ENCODE data around the gene PRR14. TPM values are rescaled to one million over a fixed set of nuclear protein-coding genes. Genes with fewer than 3 reads are reported as not detected.
"Not testable (repeated sequence)": the region's sequence is repeated elsewhere in the genome, so short reads cannot be mapped to it uniquely, and the experiment has no call there.

Gene PRR14
- total RNA-seq, 1 donor from 2014 or later = 27.3 TPM

DNA sequence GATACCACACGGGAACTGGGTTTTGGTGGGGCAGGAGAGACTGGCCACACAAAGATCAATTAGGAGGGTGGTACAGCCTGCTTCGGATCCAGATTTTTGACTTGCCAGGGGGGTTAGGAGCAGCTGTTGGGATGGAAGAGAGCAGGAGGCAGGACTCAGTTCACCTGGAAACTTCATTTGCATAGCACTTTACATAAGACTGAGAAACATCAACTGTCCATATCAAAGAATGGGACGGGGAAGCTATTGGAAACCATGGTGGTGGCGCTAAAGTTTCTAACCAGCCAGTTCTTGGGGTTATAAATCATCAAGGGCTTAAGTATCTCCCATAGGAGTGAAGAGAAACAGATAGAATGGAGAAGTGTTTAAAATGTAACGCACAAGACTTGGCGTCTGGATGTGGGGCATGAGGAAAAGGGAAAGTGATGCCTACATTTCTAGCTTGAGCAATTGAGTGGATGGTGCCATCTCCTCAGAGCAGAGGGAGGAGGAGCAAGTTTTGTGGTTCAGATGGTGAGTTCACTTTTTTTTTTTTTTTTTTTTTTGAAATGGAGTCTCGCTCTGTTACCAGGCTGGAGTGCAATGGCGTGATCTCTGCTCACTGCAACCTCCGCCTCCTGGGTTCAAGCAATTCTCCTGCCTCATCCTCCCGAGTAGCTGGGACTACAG lies 41.8 kb downstream of the PRR14 start:
- H3K27me3 ChIP-seq (ENCODE audit: insufficient read depth, low read length) = no peaks in the 10 kb centered on the region

DNA sequence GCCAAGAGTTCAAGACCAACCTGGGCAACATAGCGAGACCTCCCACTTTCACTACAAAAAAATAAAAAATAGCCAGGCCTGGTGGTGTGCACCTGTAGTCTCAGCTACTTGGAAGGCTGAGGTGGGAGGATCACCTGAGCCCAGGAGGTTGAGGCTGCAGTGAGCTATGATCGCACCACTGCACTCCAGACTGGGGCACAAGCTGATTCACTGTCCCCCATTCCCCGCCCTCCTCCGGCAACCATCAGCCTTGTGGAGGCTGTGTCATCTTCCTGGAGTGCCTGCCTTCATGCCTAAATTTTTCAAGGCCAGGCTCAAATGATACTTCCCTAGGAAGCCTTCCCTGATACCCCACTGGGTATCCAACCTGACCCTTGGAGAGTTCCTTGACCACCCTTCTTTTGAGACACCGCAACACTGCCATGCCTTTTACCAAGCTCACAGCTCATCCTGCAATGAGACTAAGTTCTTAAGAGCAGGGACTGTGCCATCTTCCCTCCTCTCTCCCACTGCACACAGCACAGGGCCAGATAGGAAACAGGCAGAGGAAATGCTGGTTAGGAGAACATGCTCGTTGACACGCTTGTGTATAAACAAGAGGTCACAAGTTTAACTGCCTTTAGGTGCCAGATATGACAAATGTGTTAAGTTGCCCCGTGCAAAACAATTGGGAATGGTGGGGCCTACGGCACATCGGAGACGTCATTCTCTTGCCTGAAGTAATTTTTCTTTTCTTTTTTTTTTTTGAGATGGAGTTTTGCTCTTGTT lies 44.4 kb downstream of the PRR14 start:
- Histone ChIP-seq H3K4me2 (ENCODE audit: low read length) (no peak overlapping the region), H3K9ac (ENCODE audit: low read length) (no peak overlapping the region), H3K79me2 (ENCODE audit: insufficient read depth, low read length) (peaks cover 16% of the 10 kb centered on the region), H3K4me3 (ENCODE audit: insufficient read depth, low read depth, low read length) (no peak overlapping the region), H3K27ac (ENCODE audit: low read depth, low read length) (no peak overlapping the region), H3K9me3 (ENCODE audit: insufficient read depth, low read depth, low read length) (no peaks in the 10 kb centered on the region), H3K4me1 (ENCODE audit: insufficient read depth, low read length) (peaks cover 6% of the 10 kb centered on the region), H4K20me1 (ENCODE audit: insufficient read depth, low read length) (peaks cover 8% of the 10 kb centered on the region), H3K27me3 (ENCODE audit: insufficient read depth, low read length) (no peaks in the 10 kb centered on the region), H3K36me3 (ENCODE audit: insufficient read depth, low read length) (no peaks in the 10 kb centered on the region), H2AFZ (ENCODE audit: low read depth, low read length) (no peak overlapping the region)
- FAIRE-seq (no peak), DNase-seq (ENCODE audit: low read depth) (no peak)
- Mint-ChIP-seq H3K9me3 (ENCODE audit: unreplicated experiment) (peaks cover 2% of the 10 kb centered on the region), H3K4me3 (ENCODE audit: unreplicated experiment) (no peak overlapping the region), H3K27me3 (ENCODE audit: low read depth, unreplicated experiment) (peaks cover 21% of the 10 kb centered on the region), H3K27ac (ENCODE audit: unreplicated experiment) (no peak overlapping the region), H3K4me1 (ENCODE audit: low read depth, unreplicated experiment) (peaks cover 6% of the 10 kb centered on the region), H3K36me3 (ENCODE audit: low read depth, unreplicated experiment) (peaks cover 2% of the 10 kb centered on the region)
- TF ChIP-seq, protein P1, sequence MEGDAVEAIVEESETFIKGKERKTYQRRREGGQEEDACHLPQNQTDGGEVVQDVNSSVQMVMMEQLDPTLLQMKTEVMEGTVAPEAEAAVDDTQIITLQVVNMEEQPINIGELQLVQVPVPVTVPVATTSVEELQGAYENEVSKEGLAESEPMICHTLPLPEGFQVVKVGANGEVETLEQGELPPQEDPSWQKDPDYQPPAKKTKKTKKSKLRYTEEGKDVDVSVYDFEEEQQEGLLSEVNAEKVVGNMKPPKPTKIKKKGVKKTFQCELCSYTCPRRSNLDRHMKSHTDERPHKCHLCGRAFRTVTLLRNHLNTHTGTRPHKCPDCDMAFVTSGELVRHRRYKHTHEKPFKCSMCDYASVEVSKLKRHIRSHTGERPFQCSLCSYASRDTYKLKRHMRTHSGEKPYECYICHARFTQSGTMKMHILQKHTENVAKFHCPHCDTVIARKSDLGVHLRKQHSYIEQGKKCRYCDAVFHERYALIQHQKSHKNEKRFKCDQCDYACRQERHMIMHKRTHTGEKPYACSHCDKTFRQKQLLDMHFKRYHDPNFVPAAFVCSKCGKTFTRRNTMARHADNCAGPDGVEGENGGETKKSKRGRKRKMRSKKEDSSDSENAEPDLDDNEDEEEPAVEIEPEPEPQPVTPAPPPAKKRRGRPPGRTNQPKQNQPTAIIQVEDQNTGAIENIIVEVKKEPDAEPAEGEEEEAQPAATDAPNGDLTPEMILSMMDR (IDR thresholded peaks at IDR 0.05; ENCODE audit: insufficient read depth, low read depth, low read length) = no peak
- no peak for TF ChIP-seq EZH2 (IDR thresholded peaks at IDR 0.05; ENCODE audit: insufficient read depth, low read length)

More for the DNA sequence above, 41.8 kb downstream of the PRR14 start:
- H3K4me2 ChIP-seq (ENCODE audit: low read length) = no peak overlapping the region
- H3K27ac ChIP-seq (ENCODE audit: low read depth, low read length) = no peak overlapping the region
- H3K4me1 Mint-ChIP-seq (ENCODE audit: low read depth, unreplicated experiment) = peaks cover 2% of the 10 kb centered on the region
- no peaks in the 10 kb centered on the region for H4K20me1 ChIP-seq (ENCODE audit: insufficient read depth, low read length)
- no peak overlapping the region for H3K4me3 Mint-ChIP-seq (ENCODE audit: unreplicated experiment)
- peaks cover 2% of the 10 kb centered on the region for H3K36me3 Mint-ChIP-seq (ENCODE audit: low read depth, unreplicated experiment)
- H3K79me2 ChIP-seq (ENCODE audit: insufficient read depth, low read length) = no peaks in the 10 kb centered on the region
- no peak for DNase-seq (ENCODE audit: low read depth)
- TF ChIP-seq, protein P1 (IDR thresholded peaks at IDR 0.05; ENCODE audit: insufficient read depth, low read depth, low read length) = no peak
- no peak for TF ChIP-seq EZH2 (IDR thresholded peaks at IDR 0.05; ENCODE audit: insufficient read depth, low read length)
- no peaks in the 10 kb centered on the region for H3K9me3 ChIP-seq (ENCODE audit: insufficient read depth, low read depth, low read length)
- H3K9me3 Mint-ChIP-seq (ENCODE audit: unreplicated experiment) = peaks cover 2% of the 10 kb centered on the region
- no peak for FAIRE-seq
- H3K9ac ChIP-seq (ENCODE audit: low read length) = no peak overlapping the region
- no peaks in the 10 kb centered on the region for H3K36me3 ChIP-seq (ENCODE audit: insufficient read depth, low read length)
- no peak overlapping the region for H3K4me3 ChIP-seq (ENCODE audit: insufficient read depth, low read depth, low read length)
- H3K27ac Mint-ChIP-seq (ENCODE audit: unreplicated experiment) = no peak overlapping the region
- peaks cover 37% of the 10 kb centered on the region for H3K27me3 Mint-ChIP-seq (ENCODE audit: low read depth, unreplicated experiment)
- H2AFZ ChIP-seq (ENCODE audit: low read depth, low read length) = no peak overlapping the region
- H3K4me1 ChIP-seq (ENCODE audit: insufficient read depth, low read length) = no peaks in the 10 kb centered on the region

GRCh38 chr16:30696646-30697045 lies 45.9 kb downstream of the PRR14 start:
- Mint-ChIP-seq H3K4me1 (ENCODE audit: low read depth, unreplicated experiment) (peaks cover 14% of the 10 kb centered on the region), H3K27me3 (ENCODE audit: low read depth, unreplicated experiment) (peaks cover 11% of the 10 kb centered on the region)
- not testable (repeated sequence) for H3K4me2 ChIP-seq (ENCODE audit: low read length); FAIRE-seq; H3K4me3 Mint-ChIP-seq (ENCODE audit: unreplicated experiment); H3K9ac ChIP-seq (ENCODE audit: low read length); H3K4me3 ChIP-seq (ENCODE audit: insufficient read depth, low read depth, low read length); H3K27ac Mint-ChIP-seq (ENCODE audit: unreplicated experiment); H3K36me3 Mint-ChIP-seq (ENCODE audit: low read depth, unreplicated experiment); DNase-seq (ENCODE audit: low read depth); H2AFZ ChIP-seq (ENCODE audit: low read depth, low read length); H3K9me3 Mint-ChIP-seq (ENCODE audit: unreplicated experiment); H3K27ac ChIP-seq (ENCODE audit: low read depth, low read length); H3K27me3 ChIP-seq (ENCODE audit: insufficient read depth, low read length); H3K9me3 ChIP-seq (ENCODE audit: insufficient read depth, low read depth, low read length)
- H4K20me1 ChIP-seq (ENCODE audit: insufficient read depth, low read length) = peaks cover 24% of the 10 kb centered on the region
- peaks cover 16% of the 10 kb centered on the region for H3K4me1 ChIP-seq (ENCODE audit: insufficient read depth, low read length)
- peaks cover 10% of the 10 kb centered on the region for H3K36me3 ChIP-seq (ENCODE audit: insufficient read depth, low read length)
- peaks cover 32% of the 10 kb centered on the region for H3K79me2 ChIP-seq (ENCODE audit: insufficient read depth, low read length)

Measured in astrocyte (in vitro differentiated cells and primary cell).